HG03460 (cell line): ENCODE data around the gene SOAT2.
"Not testable (repeated sequence)": the region's sequence is repeated elsewhere in the genome, so short reads cannot be mapped to it uniquely, and the experiment has no call there.

Source experiments
- ATAC-seq: cut with Tn5 transposase; IDR thresholded peaks from one replicate; pipeline ENCODE4 v1.9.1; 2021; ENCODE audit not compliant: unreplicated experiment

The SOAT2 gene

GRCh38 chr12:53101931-53102781, 1.1 kb upstream of the SOAT2 start:
- ATAC-seq, result no peak

GRCh38 chr12:53103860-53104305, 597 bp downstream of the SOAT2 start:
- no peak for ATAC-seq

GRCh38 chr12:53105256-53105655, 2.0 kb downstream of the SOAT2 start:
- no peak for ATAC-seq

- ATAC-seq, result no peak
Observed at GRCh38 chr12:53105712-53106439, 2.6 kb downstream of the SOAT2 start.

GRCh38 chr12:53107122-53107521, 3.8 kb downstream of the SOAT2 start:
- no peak for ATAC-seq

GRCh38 chr12:53112431-53112830, 9.1 kb downstream of the SOAT2 start:
- not testable (repeated sequence) for ATAC-seq

- ATAC-seq, result no peak
Observed at GRCh38 chr12:53113136-53113705, 9.9 kb downstream of the SOAT2 start.

- no peak for ATAC-seq
Observed at GRCh38 chr12:53113951-53114350, 10.7 kb downstream of the SOAT2 start.

- no peak for ATAC-seq
Observed at GRCh38 chr12:53115112-53115890, 12.0 kb downstream of the SOAT2 start.

- ATAC-seq, result no peak
Observed at GRCh38 chr12:53115891-53116648, 12.8 kb downstream of the SOAT2 start.

- no peak for ATAC-seq
Observed at GRCh38 chr12:53118751-53119300, 15.5 kb downstream of the SOAT2 start.

GRCh38 chr12:53120685-53121525, 17.6 kb downstream of the SOAT2 start:
- ATAC-seq, result no peak

- ATAC-seq, result no peak
Observed at GRCh38 chr12:53122961-53123468, 19.7 kb downstream of the SOAT2 start.

GRCh38 chr12:53123578-53124351, 20.5 kb downstream of the SOAT2 start:
- ATAC-seq, result no peak

GRCh38 chr12:53124352-53124723, 21.1 kb downstream of the SOAT2 start:
- ATAC-seq, result no peak

- no peak for ATAC-seq
Observed at GRCh38 chr12:53127169-53127568, 23.9 kb downstream of the SOAT2 start.

GRCh38 chr12:53128780-53129569, 25.7 kb downstream of the SOAT2 start:
- no peak for ATAC-seq
